HepG2 (cell line): ENCODE results near the gene TOB1.
"Not testable (repeated sequence)": the region's sequence is repeated elsewhere in the genome, so short reads cannot be mapped to it uniquely, and the experiment has no call there.

Source experiments
- CEBPB ChIP-seq: IDR thresholded peaks from 2 replicates; pipeline ENCODE4 v1.6.1; 2011; ENCODE audit warnings: low read depth, low read length, improper control_type of control experiment, borderline replicate concordance
- FOXK2 ChIP-seq: fragments of 450-650 bp; IDR thresholded peaks from 2 replicates; pipeline ENCODE4 v1.6.1; 2016
- MAFG ChIP-seq: sonication (generic); formaldehyde crosslinking; IDR thresholded peaks from 2 replicates; pipeline ENCODE4 v1.5.1; 2020; ENCODE audit warnings: mild to moderate bottlenecking, missing genetic modification reagents
- PBX3 ChIP-seq: sonication (generic); formaldehyde crosslinking; IDR thresholded peaks from 2 replicates; pipeline ENCODE4 v1.8.1; 2023; ENCODE audit warnings: missing genetic modification reagents, inconsistent platforms, borderline replicate concordance
- POLR2A ChIP-seq, 2 experiments: IDR thresholded peaks; 2 replicates each; pipeline ENCODE4 v1.6.1; 2011; ENCODE audit warnings: low read depth in 2 of 2, low read length in 2 of 2, mild to moderate bottlenecking in 1 of 2, moderate library complexity in 1 of 2; ENCODE audit not compliant: insufficient read depth in 1 of 2
- ZFP36 ChIP-seq: fragments of 150-350 bp; IDR thresholded peaks from 2 replicates; pipeline ENCODE4 v1.6.1; 2018; ENCODE audit warnings: borderline replicate concordance, low read length, low read depth; ENCODE audit not compliant: partially characterized antibody
- TF ChIP-seq, protein P1 (sequence below): sonication (generic); formaldehyde crosslinking; IDR thresholded peaks from 2 replicates; pipeline ENCODE4 v1.5.0; 2020; ENCODE audit warnings: mild to moderate bottlenecking, missing genetic modification reagents, moderate library complexity

DNA sequence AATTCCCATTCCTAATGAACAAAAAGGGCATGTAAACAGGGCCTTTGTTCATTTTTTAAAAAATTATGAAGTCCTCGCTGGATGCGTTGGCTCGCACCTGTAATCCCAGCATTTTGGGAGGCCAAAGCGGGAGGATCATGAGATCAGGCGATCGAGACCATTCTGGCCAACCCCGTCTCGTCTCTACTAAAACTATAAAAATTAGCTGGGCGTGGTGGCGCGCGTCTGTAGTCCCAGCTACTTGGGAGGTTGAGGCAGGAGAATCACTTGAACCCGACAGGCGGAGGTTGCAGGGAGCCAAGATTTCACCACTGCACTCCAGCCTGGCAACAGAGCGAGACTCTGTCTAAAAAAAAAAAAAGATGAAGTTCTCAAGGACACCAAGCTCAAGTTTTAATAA, 6.4 kb downstream of the TOB1 start:
- not testable (repeated sequence) for TF ChIP-seq ZFP36; MAFG (CRISPR knock-in tag); FOXK2; POLR2A (IDR thresholded peaks at IDR 0.05; ENCODE audit: insufficient read depth in 1 of 2, low read depth in 2 of 2, low read length in 2 of 2); PBX3 (CRISPR knock-in tag); CEBPB
- TF ChIP-seq, protein P1, sequence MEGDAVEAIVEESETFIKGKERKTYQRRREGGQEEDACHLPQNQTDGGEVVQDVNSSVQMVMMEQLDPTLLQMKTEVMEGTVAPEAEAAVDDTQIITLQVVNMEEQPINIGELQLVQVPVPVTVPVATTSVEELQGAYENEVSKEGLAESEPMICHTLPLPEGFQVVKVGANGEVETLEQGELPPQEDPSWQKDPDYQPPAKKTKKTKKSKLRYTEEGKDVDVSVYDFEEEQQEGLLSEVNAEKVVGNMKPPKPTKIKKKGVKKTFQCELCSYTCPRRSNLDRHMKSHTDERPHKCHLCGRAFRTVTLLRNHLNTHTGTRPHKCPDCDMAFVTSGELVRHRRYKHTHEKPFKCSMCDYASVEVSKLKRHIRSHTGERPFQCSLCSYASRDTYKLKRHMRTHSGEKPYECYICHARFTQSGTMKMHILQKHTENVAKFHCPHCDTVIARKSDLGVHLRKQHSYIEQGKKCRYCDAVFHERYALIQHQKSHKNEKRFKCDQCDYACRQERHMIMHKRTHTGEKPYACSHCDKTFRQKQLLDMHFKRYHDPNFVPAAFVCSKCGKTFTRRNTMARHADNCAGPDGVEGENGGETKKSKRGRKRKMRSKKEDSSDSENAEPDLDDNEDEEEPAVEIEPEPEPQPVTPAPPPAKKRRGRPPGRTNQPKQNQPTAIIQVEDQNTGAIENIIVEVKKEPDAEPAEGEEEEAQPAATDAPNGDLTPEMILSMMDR (CRISPR knock-in tag), result not testable (repeated sequence)
